Neuronal stem cell (in vitro differentiated cells): ENCODE measurements around the gene TM9SF1.

Source experiments
- DNase-seq: peaks from one replicate; pipeline ENCODE4 v3.0.0-alpha.2; 2013; ENCODE audit warnings: low spot score
- H2AFZ ChIP-seq: one replicate; pipeline ENCODE4 v1.6.1; 2013; ENCODE audit warnings: mild to moderate bottlenecking, low read length, inconsistent platforms
- H2AK5ac ChIP-seq: 2 replicates; pipeline ENCODE4 v1.6.1; 2013; ENCODE audit warnings: low read depth, mild to moderate bottlenecking, inconsistent platforms, low read length, moderate library complexity, mixed read lengths
- H2BK120ac ChIP-seq: 2 replicates; pipeline ENCODE4 v1.6.1; 2013; ENCODE audit warnings: low read depth, mild to moderate bottlenecking, inconsistent platforms, low read length, moderate library complexity, mixed read lengths
- H2BK12ac ChIP-seq: one replicate; pipeline ENCODE4 v1.6.1; 2013; ENCODE audit warnings: low read length, inconsistent platforms
- H2BK15ac ChIP-seq: 2 replicates; pipeline ENCODE4 v1.6.1; 2013; ENCODE audit warnings: mild to moderate bottlenecking, low read length, inconsistent platforms, mixed read lengths
- H2BK5ac ChIP-seq: one replicate; pipeline ENCODE4 v1.6.1; 2013; ENCODE audit warnings: inconsistent platforms, mild to moderate bottlenecking, low read length, moderate library complexity
- H3K14ac ChIP-seq: one replicate; pipeline ENCODE4 v1.6.1; 2013; ENCODE audit warnings: low read length, inconsistent platforms
- H3K18ac ChIP-seq: 2 replicates; pipeline ENCODE4 v1.6.1; 2013; ENCODE audit warnings: low read length, inconsistent platforms
- H3K23ac ChIP-seq: 2 replicates; pipeline ENCODE4 v1.6.1; 2013; ENCODE audit warnings: low read depth, mild to moderate bottlenecking, mixed read lengths, low read length, inconsistent platforms; ENCODE audit not compliant: poor library complexity
- H3K27ac ChIP-seq: replicated peaks from 3 replicates; pipeline ENCODE4 v1.5.1; 2013; ENCODE audit warnings: low read length, inconsistent platforms
- H3K27me3 ChIP-seq, 3 experiments: 2 replicates each; pipeline ENCODE4 v1.6.1; 2013; ENCODE audit warnings: low read length in 3 of 3, mild to moderate bottlenecking in 2 of 3, inconsistent platforms in 1 of 3, low read depth in 1 of 3, mixed read lengths in 1 of 3, moderate library complexity in 1 of 3; ENCODE audit not compliant: control insufficient read depth in 3 of 3, insufficient read depth in 3 of 3
- H3K36me3 ChIP-seq, 2 donors: replicated peaks in 1 of 2; 2 replicates each; pipeline ENCODE4 v1.6.1; 2013; ENCODE audit warnings: low read length in 2 of 2; ENCODE audit not compliant: control insufficient read depth in 2 of 2, insufficient read depth in 2 of 2
- H3K4ac ChIP-seq: 2 replicates; pipeline ENCODE4 v1.6.1; 2013; ENCODE audit warnings: inconsistent platforms, mild to moderate bottlenecking, low read length, moderate library complexity
- H3K4me1 ChIP-seq, 2 donors: 1 replicate in 1 of 2; 2 replicates in 1 of 2; pipeline ENCODE4 v1.6.1; 2013; ENCODE audit warnings: low read length in 2 of 2, low read depth in 1 of 2; ENCODE audit not compliant: control insufficient read depth in 2 of 2, insufficient read depth in 1 of 2
- H3K4me2 ChIP-seq: one replicate; pipeline ENCODE4 v1.6.1; 2013; ENCODE audit warnings: mild to moderate bottlenecking, low read length, inconsistent platforms; ENCODE audit not compliant: insufficient read depth, poor library complexity, severe bottlenecking
- H3K4me3 ChIP-seq, 2 donors: 2 replicates each; pipeline ENCODE4 v1.5.1; 2013; ENCODE audit warnings: low read length in 2 of 2, mild to moderate bottlenecking in 2 of 2, inconsistent platforms in 1 of 2, moderate library complexity in 1 of 2
- H3K79me1 ChIP-seq: one replicate; pipeline ENCODE4 v1.6.1; 2013; ENCODE audit warnings: low read depth, mild to moderate bottlenecking, inconsistent platforms, low read length, moderate library complexity
- H3K9ac ChIP-seq: one replicate; pipeline ENCODE4 v1.6.1; 2013; ENCODE audit warnings: mild to moderate bottlenecking, low read depth, low read length, inconsistent platforms; ENCODE audit not compliant: poor library complexity
- H3K9me3 ChIP-seq, 2 donors: replicated peaks in 1 of 2; 2 replicates each; pipeline versions ENCODE3 to v1.6.1; 2013; ENCODE audit warnings: low read length in 2 of 2, mild to moderate bottlenecking in 2 of 2, inconsistent platforms in 1 of 2, low read depth in 1 of 2, mixed read lengths in 1 of 2, moderate library complexity in 1 of 2; ENCODE audit not compliant: control insufficient read depth in 2 of 2, insufficient read depth in 1 of 2
- H4K8ac ChIP-seq: one replicate; pipeline ENCODE4 v1.6.1; 2013; ENCODE audit warnings: low read depth, mild to moderate bottlenecking, inconsistent platforms, low read length, moderate library complexity
- H4K91ac ChIP-seq: one replicate; pipeline ENCODE4 v1.6.1; 2013; ENCODE audit warnings: low read length, low read depth, mild to moderate bottlenecking, inconsistent platforms; ENCODE audit not compliant: poor library complexity
- WGBS, 2 donors: extraction: QIAGEN DNeasy Blood & Tissue Kit; methylation state at CpG; one replicate each; pipeline ENCODE4 v1.1.7; 2013; ENCODE audit warnings: missing lambda C conversion rate in 2 of 2, mixed read lengths in 1 of 2; ENCODE audit not compliant: insufficient read length in 2 of 2, insufficient replicate concordance in 1 of 2; ENCODE audit errors: extremely low coverage in 2 of 2; 5-methylcytosine and 5-hydroxymethylcytosine counted together

Gene TM9SF1

GRCh38 chr14:24194873-24195185, 412 bp downstream of the TM9SF1 start:
- H3K23ac ChIP-seq: peak overlapping the region; percentile 7
- no CpG with 5 or more reads among the region's 8 CpGs for WGBS, 2 donors
- H3K18ac ChIP-seq: peak overlapping the region; percentile 100
- peaks cover 22 to 52% of the 10 kb centered on the region in 2 donors for H3K36me3 ChIP-seq
- H4K8ac ChIP-seq: no peak overlapping the region
- peak overlapping the region; percentile 53 to 92 for H3K4me3 ChIP-seq
- H3K27ac ChIP-seq: peak overlapping the region; percentile 97
- no peaks in the 10 kb centered on the region for H3K9me3 ChIP-seq
- H3K4me2 ChIP-seq: peak overlapping the region; percentile 96
- H2AFZ ChIP-seq: peak overlapping the region; percentile 99
- no peak overlapping the region for H2BK120ac ChIP-seq
- no peak overlapping the region for H4K91ac ChIP-seq
- H3K4ac ChIP-seq: peak overlapping the region; percentile 5
- peak overlapping the region; percentile 9 for H2AK5ac ChIP-seq
- no peak for DNase-seq
- peak overlapping the region; percentile 95 for H2BK5ac ChIP-seq
- H3K27me3 ChIP-seq: peaks cover 0 to 2% (median 0%) of the 10 kb centered on the region in 3 experiments
- peak overlapping the region; percentile 64 for H2BK15ac ChIP-seq
- peaks cover 3% of the 10 kb centered on the region for H3K79me1 ChIP-seq
- no peak overlapping the region for H2BK12ac ChIP-seq
- peak overlapping the region; percentile 93 for H3K9ac ChIP-seq
- peaks cover 2 to 5% of the 10 kb centered on the region in 2 donors for H3K4me1 ChIP-seq
- H3K14ac ChIP-seq: peak overlapping the region; percentile 89

GRCh38 chr14:24194186-24194872, 912 bp downstream of the TM9SF1 start:
- Histone ChIP-seq H4K91ac (no peak overlapping the region), H3K9ac (peak overlapping the region; percentile 56), H2BK5ac (no peak overlapping the region), H3K9me3 (no peaks in the 10 kb centered on the region), H3K79me1 (peaks cover 3% of the 10 kb centered on the region), H3K4me3 (peak overlapping the region in 1 of 2 donors; percentile 53), H2AFZ (peak overlapping the region; percentile 99), H2BK12ac (no peak overlapping the region), H3K4me2 (peak overlapping the region; percentile 96), H3K23ac (no peak overlapping the region), H3K4me1 (peaks cover 2 to 5% of the 10 kb centered on the region in 2 donors), H3K4ac (no peak overlapping the region), H3K18ac (no peak overlapping the region), H2BK120ac (no peak overlapping the region), H3K36me3 (peaks cover 22 to 53% of the 10 kb centered on the region in 2 donors), H4K8ac (no peak overlapping the region), H2AK5ac (peak overlapping the region; percentile 9), H3K14ac (no peak overlapping the region), H2BK15ac (no peak overlapping the region), H3K27me3 (peaks cover 0 to 2% (median 0%) of the 10 kb centered on the region in 3 experiments), H3K27ac (no peak overlapping the region)
- WGBS, 2 donors: no CpG with 5 or more reads among the region's 7 CpGs
- DNase-seq: no peak

GRCh38 chr14:24192933-24193332, 2.3 kb downstream of the TM9SF1 start:
- Histone ChIP-seq H3K4me3 (no peak overlapping the region), H4K91ac (no peak overlapping the region), H3K4me1 (peaks cover 4 to 6% of the 10 kb centered on the region in 2 donors), H3K9ac (no peak overlapping the region), H2AFZ (no peak overlapping the region), H2BK15ac (no peak overlapping the region), H2AK5ac (no peak overlapping the region), H3K4ac (no peak overlapping the region), H3K9me3 (no peaks in the 10 kb centered on the region), H3K4me2 (no peak overlapping the region), H3K27me3 (peaks cover 0 to 2% (median 0%) of the 10 kb centered on the region in 3 experiments), H3K14ac (no peak overlapping the region), H3K23ac (no peak overlapping the region), H4K8ac (no peak overlapping the region), H3K36me3 (peaks cover 22 to 44% of the 10 kb centered on the region in 2 donors), H2BK12ac (no peak overlapping the region), H3K79me1 (peaks cover 2% of the 10 kb centered on the region), H2BK5ac (no peak overlapping the region), H3K27ac (no peak overlapping the region), H2BK120ac (no peak overlapping the region), H3K18ac (no peak overlapping the region)
- no CpG with 5 or more reads among the region's 15 CpGs for WGBS, 2 donors
- no peak for DNase-seq

GRCh38 chr14:24190416-24190815, 4.8 kb downstream of the TM9SF1 start:
- Histone ChIP-seq H2BK120ac (no peak overlapping the region), H3K4ac (no peak overlapping the region), H2AFZ (no peak overlapping the region), H3K4me3 (no peak overlapping the region), H3K9ac (no peak overlapping the region), H3K27me3 (no peaks in the 10 kb centered on the region), H3K14ac (no peak overlapping the region), H3K36me3 (peaks cover 39 to 66% of the 10 kb centered on the region in 2 donors), H3K18ac (no peak overlapping the region), H2BK5ac (no peak overlapping the region), H4K91ac (no peak overlapping the region), H3K9me3 (no peaks in the 10 kb centered on the region), H3K4me2 (no peak overlapping the region), H3K79me1 (peaks cover 9% of the 10 kb centered on the region), H2BK12ac (no peak overlapping the region), H3K27ac (no peak overlapping the region), H3K4me1 (peaks cover 7 to 9% of the 10 kb centered on the region in 2 donors), H2BK15ac (no peak overlapping the region), H4K8ac (no peak overlapping the region), H3K23ac (no peak overlapping the region), H2AK5ac (no peak overlapping the region)
- no peak for DNase-seq
- WGBS, 2 donors: no CpG with 5 or more reads among the region's 10 CpGs
